Measurements from ENCODE around the gene CHAMP1.

DNA sequence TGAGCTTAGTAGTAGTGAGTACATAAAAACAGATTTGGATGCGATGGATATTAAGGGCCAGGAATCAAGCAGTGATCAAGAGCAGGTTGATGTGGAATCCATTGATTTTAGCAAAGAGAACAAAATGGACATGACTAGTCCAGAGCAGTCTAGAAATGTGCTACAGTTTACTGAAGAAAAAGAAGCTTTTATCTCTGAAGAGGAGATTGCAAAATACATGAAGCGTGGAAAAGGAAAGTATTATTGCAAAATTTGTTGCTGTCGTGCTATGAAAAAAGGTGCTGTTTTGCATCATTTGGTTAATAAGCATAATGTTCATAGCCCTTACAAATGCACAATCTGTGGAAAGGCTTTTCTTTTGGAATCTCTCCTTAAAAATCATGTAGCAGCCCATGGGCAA, 11.4 kb downstream of the CHAMP1 start:
- TF ChIP-seq, protein P1, sequence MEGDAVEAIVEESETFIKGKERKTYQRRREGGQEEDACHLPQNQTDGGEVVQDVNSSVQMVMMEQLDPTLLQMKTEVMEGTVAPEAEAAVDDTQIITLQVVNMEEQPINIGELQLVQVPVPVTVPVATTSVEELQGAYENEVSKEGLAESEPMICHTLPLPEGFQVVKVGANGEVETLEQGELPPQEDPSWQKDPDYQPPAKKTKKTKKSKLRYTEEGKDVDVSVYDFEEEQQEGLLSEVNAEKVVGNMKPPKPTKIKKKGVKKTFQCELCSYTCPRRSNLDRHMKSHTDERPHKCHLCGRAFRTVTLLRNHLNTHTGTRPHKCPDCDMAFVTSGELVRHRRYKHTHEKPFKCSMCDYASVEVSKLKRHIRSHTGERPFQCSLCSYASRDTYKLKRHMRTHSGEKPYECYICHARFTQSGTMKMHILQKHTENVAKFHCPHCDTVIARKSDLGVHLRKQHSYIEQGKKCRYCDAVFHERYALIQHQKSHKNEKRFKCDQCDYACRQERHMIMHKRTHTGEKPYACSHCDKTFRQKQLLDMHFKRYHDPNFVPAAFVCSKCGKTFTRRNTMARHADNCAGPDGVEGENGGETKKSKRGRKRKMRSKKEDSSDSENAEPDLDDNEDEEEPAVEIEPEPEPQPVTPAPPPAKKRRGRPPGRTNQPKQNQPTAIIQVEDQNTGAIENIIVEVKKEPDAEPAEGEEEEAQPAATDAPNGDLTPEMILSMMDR (IDR thresholded peaks at IDR 0.05): no peak
- no peak for TF ChIP-seq POLR2A (IDR thresholded peaks at IDR 0.05)
- TF ChIP-seq POLR2AphosphoS5 (IDR thresholded peaks at IDR 0.05): no peak
- no peak for TF ChIP-seq EP300 (IDR thresholded peaks at IDR 0.05)

Data from upper lobe of left lung (tissue), 4 donors.